ENCODE results near the gene FIG4.
"Not testable (repeated sequence)": the region's sequence is repeated elsewhere in the genome, so short reads cannot be mapped to it uniquely, and the experiment has no call there.

Gene FIG4

DNA sequence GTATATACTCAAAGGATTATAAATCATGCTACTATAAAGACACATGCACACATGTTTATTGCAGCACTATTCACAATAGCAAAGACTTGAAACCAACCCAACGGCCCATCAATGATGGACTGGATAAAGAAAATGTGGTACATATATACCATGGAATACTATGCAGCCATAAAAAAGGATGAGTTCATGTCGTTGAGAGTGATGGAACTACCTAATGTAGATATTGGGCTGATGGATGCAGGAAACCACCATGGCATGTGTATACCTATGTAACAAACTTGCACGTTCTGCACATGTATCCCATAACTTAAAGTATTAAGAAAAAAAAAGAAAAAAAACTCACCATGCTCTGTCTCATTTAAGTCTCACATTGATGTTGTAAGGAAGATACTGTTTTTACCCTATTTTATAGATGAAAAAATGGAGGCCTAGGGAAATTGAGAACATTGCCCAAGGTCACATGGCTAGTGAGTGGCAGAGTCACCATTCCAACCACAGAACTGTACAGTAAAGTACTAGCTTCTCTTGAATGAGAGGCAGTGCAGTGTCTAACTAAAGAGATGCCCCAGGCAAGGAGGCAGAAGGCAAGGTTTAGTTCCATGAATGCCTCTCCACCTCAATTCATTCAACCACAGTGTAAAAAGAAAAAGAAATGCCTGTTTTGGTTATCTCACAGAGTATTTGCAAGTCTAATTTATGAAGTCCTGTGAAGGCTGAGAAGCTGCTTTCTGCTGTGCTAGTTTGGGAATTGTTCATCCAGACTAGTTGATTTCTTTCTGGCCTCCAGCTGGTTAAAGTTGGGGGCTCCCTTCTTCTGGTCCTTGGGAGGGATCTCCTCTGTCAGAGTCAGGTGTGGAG is 68.2 kb downstream of the FIG4 start:
- FAIRE-seq (no peak), DNase-seq (ENCODE audit: insufficient read length, low spot score) (no peak)
- no peak for TF ChIP-seq POLR2A (IDR thresholded peaks at IDR 0.05; ENCODE audit: low read depth, low read length)

DNA sequence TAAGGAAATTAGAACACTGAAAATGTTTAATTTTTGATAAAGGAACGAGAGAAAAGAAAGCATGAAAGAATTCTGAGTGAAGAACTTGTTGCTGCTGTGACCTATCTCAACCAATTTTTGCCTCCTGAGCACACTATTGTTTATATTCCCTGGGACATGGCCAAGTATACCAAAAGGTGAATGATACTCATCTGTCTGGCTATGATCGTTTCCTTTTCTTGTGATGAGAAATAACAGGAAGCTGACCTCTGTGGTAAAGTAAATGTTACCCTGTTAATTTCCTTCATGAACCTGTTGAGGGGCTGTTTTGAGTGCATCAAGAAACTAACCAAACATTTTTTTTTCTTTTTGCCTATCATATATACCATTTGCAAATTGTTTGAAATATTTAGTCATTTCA is 69.1 kb downstream of the FIG4 start:
- no peak for DNase-seq (ENCODE audit: insufficient read length, low spot score)
- FAIRE-seq = no peak

DNA sequence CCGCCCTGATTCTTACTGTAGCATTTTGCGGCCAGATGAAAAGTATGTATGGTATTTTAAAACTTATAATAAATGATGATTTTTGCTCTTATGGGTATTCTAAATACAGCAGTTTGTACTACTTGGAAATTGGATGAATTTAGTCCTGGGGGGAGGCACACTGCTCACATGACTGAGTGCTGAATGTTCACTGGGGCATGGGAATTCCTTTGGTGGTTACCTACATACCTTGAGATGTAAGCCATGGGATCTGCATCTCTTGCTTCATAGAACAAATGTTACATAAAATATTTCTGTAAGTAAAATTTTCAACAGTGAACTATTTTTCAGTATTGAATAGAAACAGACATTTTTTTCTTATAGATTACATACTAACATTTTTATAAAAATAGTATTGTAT is 71.1 kb downstream of the FIG4 start:
- no peak for FAIRE-seq
- no peak for DNase-seq (ENCODE audit: insufficient read length, low spot score)
- no peak for TF ChIP-seq POLR2A (IDR thresholded peaks at IDR 0.05; ENCODE audit: low read depth, low read length)

More for the DNA sequence above, 69.1 kb downstream of the FIG4 start:
- no peak for TF ChIP-seq POLR2A (IDR thresholded peaks at IDR 0.05; ENCODE audit: low read depth, low read length)

DNA sequence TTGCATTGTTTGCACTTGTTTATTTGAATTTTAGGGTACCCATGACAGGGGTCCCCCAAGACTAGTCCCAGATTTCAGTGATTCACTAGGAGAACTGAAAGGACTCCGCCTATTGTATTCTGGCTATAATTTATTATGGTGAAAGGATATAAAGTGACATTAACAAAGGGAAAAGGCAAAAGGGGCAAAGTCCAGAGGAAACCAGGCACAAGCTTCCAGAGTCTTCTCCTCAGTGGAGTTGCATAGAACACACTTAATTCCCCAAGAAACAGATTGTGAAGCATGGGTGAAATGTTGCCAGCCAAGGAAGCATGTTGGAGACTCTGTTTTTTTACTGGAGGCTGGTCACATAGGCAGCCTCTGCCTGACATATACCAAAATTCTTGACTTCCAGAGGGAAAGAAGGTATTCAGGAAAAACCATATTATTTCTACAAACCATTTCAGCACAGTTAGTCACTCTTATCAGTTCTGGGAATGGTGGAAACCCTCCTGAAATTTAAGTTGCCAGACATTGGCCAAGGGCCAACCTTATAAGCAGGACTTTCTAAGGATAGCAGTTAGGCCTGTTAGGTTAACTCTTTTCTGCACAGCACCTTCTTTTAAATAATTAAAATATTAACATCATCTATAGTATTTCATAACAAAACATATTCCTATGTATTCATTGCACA is 71.8 kb downstream of the FIG4 start:
- no peak for FAIRE-seq

DNA sequence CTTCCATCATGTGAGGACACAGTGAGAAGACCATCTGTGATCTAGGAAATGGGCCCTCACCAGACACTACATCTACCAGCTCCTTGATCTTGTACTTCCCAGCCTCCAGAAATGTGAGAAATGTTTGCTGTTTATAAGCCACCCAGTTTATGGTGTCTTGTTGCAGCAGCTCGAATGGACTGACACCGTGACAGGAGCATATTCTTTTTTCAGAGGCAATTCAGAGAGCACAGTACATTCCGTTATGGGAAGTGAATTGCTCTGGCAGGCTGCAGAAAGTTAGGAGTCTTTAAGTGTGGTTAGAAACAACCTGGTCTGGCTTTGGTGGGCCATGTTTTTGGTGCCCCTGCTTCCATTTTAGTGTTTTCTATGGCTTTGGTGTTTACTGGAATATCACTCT is 75.1 kb downstream of the FIG4 start:
- DNase-seq (ENCODE audit: insufficient read length, low spot score) (no peak), FAIRE-seq (no peak)
- no peak for TF ChIP-seq POLR2A (IDR thresholded peaks at IDR 0.05; ENCODE audit: low read depth, low read length)

More for the DNA sequence above, 71.8 kb downstream of the FIG4 start:
- no peak for TF ChIP-seq POLR2A (IDR thresholded peaks at IDR 0.05; ENCODE audit: low read depth, low read length)
- no peak for DNase-seq (ENCODE audit: insufficient read length, low spot score)

DNA sequence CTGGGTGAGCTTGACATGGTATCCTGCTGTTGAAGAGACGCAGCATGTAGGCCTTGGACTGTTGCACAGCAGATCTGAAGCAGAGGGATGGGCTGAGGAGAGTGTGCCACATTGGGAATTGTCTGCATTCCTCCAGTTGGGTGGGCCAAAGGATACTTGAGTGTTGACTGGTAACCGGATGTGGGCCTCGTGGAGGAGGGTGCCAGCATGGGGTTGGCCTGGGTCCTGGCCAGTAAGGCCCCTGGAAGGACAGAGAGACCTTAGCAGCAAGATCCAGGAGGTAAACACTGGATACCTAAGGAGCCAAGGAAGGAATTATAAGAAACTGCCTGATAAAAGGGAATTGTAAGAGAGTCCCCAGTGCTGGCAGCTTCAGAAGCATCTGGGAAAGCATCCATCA is 76.9 kb downstream of the FIG4 start:
- DNase-seq (ENCODE audit: insufficient read length, low spot score) (no peak), FAIRE-seq (no peak)
- TF ChIP-seq POLR2A (IDR thresholded peaks at IDR 0.05; ENCODE audit: low read depth, low read length) = no peak

DNA sequence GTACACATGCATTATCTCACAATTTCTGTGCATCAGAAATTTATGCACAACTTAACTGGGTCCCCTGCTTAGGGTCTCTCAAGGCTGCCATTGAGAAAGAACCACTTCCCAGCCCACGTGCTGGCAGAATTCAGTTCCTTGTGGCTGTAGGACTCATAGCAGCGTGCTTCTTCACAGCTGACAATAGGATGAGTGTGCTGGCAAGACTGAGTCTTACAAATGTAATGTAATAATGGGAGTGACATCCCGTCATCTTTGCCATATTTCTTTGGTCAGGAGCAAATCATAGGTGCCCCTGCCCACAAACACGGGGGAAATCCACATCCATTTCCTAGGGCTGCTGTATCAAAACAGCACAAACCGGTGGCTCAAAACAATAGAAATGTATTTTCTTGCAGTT is 77.4 kb downstream of the FIG4 start:
- FAIRE-seq (no peak), DNase-seq (ENCODE audit: insufficient read length, low spot score) (no peak)
- TF ChIP-seq POLR2A (IDR thresholded peaks at IDR 0.05; ENCODE audit: low read depth, low read length) = no peak

DNA sequence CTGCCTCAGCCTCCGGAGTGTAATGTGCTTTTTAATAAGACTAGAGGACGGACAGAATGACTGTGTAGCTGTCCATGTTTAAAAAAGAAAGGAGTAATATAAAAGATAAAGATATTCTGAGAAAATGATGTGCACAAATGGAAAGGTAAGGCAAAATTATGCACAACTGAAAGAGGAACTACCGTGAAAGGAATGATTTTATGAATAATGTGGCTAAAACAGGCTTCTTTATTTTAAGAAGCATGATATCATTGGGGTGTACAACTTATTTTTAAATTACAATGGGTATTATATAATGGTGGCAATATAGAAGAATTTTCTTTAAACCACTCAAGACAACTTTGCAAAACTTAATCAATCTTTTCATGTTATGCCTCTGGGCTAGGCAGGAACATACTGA is 78.1 kb downstream of the FIG4 start:
- no peak for TF ChIP-seq POLR2A (IDR thresholded peaks at IDR 0.05; ENCODE audit: low read depth, low read length)
- DNase-seq (ENCODE audit: insufficient read length, low spot score) (no peak), FAIRE-seq (no peak)

DNA sequence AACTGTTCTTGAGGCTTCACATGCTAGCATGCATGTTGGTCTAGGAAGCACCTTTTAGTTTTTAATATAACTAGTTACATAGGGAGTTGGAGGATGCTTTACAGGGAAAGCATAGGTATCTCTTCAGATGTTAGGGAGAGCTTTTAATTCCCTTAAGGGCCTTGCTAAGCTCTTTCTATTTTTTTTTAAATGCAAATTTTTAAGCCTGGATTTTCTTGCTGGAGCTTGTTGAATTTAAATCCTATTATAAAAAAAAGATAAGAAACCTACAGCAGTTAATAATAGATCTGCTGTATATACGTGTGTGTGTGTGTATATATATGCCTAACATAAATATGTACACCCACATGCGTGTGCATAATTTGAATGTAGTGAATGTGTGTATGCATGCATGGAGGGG is 79.0 kb downstream of the FIG4 start:
- no peak for FAIRE-seq
- no peak for DNase-seq (ENCODE audit: insufficient read length, low spot score)
- TF ChIP-seq POLR2A (IDR thresholded peaks at IDR 0.05; ENCODE audit: low read depth, low read length) = no peak

DNA sequence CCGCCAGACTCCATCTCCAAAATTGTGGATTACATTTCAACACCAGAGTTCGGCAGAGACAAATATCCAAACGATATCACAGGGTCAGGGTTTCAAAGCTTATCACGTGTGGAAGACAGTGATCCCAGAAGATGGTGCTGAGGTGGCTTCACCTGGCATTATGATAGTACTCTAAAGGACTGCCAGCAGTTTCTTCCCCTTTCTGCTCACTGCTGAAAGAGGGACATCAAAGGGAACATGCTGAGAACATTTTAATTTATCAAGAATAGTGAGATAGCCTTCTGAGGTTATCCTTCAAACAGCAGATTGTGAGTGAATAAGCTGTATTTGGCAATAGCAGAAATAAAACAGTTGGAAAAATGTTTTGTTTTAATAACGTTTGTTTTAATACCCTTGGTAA is 79.7 kb downstream of the FIG4 start:
- TF ChIP-seq POLR2A (IDR thresholded peaks at IDR 0.05; ENCODE audit: low read depth, low read length) = no peak
- no peak for FAIRE-seq
- no peak for DNase-seq (ENCODE audit: insufficient read length, low spot score)

DNA sequence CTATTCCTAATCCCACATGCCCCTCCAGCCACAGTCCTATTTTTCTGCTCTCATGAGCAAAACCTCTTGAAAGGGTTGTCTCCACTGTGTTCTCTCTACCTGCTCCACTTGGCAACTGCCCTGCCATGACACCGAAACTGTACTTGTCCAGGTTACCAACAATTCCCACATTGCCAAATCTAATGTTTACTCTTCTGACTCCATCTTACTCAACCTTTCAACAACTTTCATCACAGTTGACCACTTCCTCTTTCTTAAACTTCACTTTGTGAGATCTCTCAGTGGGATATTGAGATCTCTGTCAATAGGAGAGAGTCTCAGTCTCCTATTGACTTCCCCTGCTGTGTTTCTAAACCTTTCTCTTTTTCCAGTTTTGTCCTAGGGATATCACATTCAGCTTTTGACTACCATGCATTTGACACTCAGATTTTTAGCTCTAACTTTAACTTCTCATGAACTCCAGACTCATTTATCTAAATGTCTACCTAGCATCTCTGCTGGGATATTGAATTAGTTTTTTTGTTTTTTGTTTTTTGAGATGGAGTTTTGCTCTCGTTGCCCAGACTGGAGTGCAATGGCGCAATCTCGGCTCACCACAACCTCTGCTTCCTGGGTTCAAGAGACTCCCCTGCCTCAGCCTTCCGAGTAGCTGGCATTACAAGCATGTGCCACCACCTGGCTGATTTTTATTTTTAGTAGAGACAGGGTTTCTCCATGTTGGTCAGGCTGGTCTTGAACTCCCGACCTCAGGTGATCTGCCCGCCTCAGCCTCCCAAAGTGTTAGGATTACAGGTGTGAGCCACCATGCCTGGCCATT is 81.1 kb downstream of the FIG4 start:
- not testable (repeated sequence) for FAIRE-seq; DNase-seq (ENCODE audit: insufficient read length, low spot score)

DNA sequence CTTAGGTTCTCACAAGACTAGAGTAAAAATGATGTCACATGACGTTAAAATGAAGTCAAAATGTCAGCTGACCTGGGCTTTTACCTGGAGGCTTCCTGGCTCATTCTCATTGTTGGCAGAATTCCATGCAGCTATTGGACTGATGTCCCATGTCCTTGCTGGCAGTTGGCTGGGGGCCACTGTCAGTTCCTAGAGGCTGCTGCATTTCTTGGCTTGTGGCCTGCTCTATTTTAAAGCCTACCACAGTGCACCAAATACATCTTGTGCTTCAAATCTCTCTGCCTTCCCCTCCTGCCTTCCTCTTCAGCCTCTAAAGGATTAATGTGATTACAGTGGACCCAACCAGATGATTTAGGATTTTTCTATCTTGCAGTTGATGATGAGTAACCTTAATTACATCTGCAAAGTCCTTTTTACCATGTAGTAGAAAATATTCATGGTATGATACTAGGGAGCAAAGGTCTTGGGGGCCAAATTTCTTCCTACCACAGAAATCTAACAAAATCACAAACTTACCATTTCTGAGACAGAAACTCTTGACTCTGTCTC is 81.9 kb downstream of the FIG4 start:
- FAIRE-seq (no peak), DNase-seq (ENCODE audit: insufficient read length, low spot score) (no peak)
- TF ChIP-seq POLR2A (IDR thresholded peaks at IDR 0.05; ENCODE audit: low read depth, low read length) = no peak

DNA sequence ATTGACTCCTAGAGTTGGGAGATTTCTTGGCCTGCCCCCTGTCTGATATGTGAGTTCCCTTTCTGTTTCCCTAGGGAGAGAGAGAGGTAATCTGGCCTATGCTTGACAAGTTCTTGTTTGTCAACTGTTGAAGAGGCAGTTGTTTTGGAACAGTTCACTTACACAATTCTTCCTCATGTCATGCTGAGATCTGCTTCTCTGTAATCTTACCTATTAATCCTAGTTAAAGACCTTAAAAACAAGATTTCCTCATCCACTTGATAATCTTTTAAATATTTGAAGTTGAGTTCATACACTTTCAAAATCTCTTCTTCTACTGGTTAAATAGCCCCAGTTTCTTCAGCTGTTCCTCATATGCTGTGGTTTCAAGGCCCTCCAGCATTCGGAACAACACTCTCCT is 89.9 kb downstream of the FIG4 start:
- no peak for TF ChIP-seq POLR2A (IDR thresholded peaks at IDR 0.05; ENCODE audit: low read depth, low read length)
- no peak for DNase-seq (ENCODE audit: insufficient read length, low spot score)
- FAIRE-seq = no peak

DNA sequence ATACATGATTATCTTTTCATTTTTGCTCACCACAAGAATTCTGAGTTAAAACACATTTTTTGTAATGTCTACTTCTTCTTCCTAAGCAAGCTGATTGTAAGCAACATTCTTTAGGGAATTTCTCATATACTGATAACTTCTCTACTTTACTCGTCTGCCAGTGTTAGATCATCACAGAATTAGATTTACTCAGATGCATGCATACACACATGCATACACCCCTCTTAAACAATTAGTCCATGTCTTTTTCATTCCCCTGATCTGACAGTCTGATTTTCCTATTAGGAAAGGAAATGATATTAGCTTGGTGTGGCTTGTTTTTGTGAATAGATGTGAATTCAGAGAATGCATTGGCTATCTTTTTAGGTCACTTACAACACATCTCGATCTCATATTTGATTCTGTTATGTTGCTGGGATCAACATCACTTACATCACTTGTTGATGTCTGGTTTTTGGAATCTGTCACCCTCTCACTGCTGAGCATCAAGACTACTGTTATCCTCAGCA is 91.4 kb downstream of the FIG4 start:
- TF ChIP-seq POLR2A (IDR thresholded peaks at IDR 0.05; ENCODE audit: low read depth, low read length) = no peak
- FAIRE-seq = no peak
- DNase-seq (ENCODE audit: insufficient read length, low spot score) = no peak
